NCI-H2107 treated with DMSO at 0.1 percent for 48 hours (cell line): Measurements from ENCODE around the gene LZTR1.
"Not testable (repeated sequence)": the region's sequence is repeated elsewhere in the genome, so short reads cannot be mapped to it uniquely, and the experiment has no call there.

ENCODE experiments used
- DNase-seq: peaks from one replicate; lab custom pipeline; 2025; ENCODE audit not compliant: unreplicated experiment; lab: John Stamatoyannopoulos, UW

Gene LZTR1

DNA sequence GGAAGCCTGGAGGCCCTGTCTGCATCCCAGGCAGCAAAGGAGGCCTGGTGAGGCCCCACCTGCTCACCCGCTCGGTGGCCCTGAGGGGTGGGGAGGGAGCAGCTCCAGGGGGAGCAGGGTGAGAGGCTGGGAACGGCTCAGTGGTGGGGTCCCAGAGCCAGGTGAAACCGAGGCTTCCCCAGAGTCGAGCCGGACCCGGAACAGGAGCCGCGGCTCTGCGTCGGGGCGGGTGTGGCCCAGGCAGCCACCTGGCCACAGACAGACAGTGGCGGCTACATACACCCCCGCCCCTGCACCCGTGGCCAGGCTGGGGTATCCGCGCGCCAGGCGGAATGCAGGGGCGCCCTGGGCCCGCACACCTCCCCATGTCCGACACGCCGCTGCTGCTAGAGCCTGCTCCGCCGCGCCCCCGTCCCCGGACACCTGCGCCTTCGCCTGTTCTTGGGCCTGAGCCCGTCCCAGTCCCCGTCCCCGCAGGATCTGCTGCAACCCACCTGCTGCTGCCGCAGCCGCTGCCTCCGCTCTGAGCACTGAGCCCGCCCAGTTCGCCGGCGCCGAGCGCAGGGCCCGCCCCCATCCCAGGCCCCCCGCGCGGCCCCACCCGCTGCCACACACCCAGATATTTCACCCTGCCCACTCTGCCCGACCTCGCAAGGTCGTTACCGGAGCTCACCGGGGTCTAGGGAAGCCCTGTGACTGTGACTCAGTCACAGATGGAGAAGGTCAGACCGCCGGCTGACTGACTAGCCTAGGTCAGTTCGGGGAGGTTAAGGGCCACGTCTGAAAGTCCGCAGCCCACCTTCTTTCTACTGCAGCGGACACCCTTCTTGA lies 50.2 kb downstream of the LZTR1 start, which contains the start of gene SLC7A4:
SLC7A4 (minus strand) TSS at position 525 of the 831 bp plus-strand sequence. CDS start 749 bp downstream, outside the sequence.
- no peak for DNase-seq

DNA sequence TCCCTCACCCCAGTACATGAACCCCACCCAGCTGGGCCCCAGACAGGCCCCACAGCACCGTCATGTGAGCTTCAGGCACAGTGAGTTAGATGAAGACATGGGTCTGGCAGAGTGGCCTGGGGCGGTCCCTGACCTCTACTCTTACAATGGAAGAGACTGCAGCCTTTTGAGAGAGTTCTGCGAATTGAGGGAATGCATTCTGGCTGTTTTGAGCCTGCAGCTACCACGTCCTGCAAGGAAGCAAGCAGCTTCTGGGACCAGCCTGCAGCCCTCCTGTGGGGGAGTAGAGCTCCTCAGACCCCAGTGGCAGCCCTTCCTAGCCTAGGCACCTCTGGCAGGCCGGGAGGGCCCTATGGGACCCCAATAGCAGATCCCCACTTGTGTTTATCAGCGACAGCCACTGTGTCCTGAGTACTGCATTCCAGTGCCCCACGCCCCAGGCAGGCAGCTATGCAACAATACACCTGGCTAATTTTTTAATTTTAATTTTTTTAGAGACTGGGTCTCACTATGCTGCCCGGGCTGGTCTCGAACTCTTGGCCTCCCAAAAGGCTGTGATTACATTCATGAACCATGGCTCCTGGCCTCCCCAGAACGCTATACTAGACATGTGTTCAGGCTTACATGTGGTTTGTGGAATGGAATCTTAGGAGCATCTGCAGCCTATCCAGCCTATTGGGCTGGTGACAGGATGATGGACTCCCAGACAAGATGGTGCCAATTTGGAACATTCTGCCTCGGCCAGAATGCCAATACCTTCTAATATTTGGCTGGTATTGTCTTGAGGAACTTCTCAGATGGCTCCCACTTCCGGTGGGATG lies 51.0 kb downstream of the LZTR1 start:
- no peak for DNase-seq

DNA sequence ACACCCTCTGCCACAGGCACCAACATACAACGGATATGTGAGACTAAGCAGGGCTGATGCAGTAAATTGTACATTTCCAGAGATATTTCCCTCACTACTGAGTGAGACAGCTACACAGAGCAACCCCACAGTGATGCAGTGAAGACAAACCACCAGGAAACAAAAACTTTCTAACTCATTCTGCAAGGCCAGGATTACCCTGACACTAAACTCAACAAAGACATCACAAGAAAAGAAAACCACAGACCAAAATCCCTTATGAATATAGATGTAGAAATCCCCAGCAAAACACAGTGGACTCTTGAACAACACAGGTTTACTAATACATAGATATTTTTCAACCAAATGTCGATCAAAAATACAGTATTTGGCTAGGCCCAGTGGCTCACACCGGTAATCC lies 51.8 kb downstream of the LZTR1 start:
- no peak for DNase-seq

DNA sequence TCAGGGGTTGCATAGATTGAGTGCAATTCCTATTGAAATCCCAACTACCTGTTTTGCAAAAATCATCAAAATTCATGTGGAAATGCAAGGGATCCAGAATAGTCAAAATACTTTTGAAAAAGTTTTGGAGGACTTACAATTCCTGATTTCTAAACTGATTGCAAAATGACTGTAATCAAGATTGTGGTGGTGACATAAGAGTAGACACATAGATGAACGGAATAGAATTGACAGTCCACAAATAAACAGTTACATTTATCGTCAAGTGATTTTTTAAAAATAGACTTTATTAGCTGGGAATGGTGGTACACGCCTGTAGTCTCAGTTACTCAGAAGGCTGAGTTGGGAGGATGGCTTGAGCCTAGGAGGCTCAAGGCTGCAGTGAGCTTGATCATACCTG lies 52.9 kb downstream of the LZTR1 start:
- DNase-seq, result no peak

DNA sequence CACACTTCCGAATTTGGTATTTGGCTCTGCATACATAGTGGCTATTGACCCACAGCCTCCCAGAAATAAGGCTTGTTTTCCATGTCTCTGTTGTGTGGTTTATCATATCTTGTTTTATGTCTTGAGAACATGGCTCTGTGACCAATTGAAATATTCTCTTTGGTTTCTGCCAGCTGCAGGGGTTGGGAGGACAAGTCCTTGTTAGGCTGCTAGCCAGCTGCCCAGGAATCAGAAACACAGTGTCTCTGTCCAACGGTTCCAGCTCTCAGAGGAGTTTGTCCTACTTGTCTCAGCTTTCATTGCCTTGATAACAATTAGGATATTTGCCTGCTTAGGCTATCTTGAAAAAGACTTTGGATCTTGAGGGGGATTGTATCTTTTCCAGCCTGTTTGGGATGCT lies 56.3 kb downstream of the LZTR1 start:
- DNase-seq, result no peak

DNA sequence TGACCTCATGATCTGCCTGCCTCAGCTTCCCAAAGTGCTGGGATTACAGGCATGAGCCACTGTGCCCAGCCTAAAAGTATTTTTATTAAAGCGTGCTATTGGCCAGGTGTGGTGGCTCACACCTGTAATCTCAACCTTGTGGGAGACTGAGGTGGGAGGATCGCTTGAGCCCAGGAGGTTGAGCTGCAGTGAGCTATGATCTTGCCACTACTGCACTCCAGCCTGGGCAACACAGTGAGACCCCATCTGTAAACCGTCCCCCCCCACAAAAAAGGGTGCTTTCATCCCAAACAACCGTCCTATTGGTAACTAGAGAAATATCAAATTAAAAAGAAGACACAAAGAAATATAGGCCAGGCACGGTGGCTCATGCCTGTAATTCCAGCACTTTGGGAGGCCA lies 57.1 kb downstream of the LZTR1 start:
- DNase-seq, result not testable (repeated sequence)

DNA sequence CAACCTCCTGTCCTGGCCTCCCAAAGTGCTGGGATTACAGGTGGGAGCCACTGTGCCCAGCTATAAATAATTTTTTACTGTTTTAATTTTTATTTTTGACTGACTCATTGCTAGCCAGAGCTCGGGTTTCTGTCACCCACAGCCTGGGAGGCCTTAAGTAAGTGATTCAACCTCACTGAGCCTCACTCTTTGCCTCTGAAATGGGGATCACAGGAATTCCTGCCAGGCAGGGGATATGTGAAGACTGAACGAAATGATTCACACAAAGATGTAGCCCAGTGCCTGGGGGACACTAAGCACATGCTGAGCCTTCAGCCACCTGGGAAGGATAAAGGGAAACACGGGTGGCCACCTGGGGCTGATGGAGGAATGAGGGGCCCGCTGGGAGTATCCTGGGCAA lies 59.8 kb downstream of the LZTR1 start:
- DNase-seq, result no peak

DNA sequence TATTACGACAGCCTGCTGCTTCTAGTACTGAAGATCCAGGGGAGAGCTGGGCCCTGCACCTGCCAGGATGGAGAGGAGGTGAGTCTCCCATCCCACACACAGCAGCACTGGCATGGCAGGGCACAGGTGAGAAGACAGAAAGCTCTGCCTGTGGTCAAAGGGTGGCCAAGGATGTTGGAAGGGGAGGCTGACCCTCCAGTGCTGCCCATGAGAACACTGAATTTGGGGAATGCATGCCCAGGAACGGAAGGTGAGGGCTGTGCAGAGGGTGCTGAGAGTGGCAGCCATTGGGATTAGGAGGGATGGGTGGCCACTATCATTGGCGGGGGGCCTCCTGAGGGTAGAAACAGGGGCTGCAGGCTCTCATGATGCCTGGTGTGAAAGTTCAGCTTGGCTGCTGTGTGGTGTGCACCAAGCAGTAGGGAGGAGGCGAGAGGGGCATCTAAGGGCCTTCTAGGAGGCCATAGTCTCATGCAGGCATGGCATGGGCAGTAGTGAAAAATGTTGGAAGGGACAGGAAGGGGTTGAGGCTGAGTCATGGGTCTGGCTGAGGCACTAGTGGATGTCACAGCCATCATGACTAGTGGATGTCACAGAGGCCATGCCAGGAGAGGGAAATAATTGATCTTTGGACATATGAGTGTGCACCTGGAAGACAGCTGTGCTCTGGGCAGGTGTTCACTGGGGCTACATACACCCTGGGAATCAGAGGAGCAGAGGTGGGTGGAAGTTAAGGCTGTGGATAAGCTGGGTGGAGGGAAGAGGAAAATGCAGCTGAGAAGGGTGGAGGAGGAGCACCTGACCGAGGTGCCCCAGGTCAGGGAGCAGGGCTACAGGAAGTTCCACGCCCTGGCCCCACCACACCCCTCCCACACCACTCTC lies 61.1 kb downstream of the LZTR1 start:
- no peak for DNase-seq

DNA sequence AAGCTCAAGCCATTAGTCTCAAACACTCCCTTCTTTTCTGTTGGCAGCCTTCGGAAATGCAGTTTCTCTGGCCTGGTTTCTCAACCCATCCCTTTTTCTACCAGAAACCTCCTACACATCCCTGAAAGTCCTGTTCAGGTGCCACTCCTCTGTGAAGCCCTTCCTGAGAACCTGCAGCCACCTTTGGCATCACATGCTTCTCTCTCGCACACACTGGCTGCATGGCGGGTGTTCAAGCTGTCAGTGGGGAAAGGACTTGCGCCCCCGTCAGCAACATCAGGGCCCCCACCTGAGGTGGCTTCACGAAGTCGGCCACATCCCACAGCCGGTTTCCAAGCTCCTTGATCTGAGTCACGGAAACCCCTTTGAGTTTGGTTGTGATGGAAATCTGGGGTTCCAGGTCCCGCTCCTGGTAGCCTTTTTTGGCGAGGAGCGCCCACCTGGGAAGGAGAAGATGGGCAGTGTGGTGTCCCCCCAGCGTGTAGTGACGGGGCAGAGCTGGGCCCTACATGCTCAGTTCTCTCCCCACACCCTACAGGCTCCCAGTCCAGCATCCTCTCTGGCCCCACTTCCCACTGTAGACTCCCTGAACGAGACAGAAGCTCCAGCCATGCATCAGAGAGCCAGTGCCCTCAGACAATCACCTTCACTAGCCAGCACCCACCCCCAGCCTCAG lies 61.9 kb downstream of the LZTR1 start:
- no peak for DNase-seq

DNA sequence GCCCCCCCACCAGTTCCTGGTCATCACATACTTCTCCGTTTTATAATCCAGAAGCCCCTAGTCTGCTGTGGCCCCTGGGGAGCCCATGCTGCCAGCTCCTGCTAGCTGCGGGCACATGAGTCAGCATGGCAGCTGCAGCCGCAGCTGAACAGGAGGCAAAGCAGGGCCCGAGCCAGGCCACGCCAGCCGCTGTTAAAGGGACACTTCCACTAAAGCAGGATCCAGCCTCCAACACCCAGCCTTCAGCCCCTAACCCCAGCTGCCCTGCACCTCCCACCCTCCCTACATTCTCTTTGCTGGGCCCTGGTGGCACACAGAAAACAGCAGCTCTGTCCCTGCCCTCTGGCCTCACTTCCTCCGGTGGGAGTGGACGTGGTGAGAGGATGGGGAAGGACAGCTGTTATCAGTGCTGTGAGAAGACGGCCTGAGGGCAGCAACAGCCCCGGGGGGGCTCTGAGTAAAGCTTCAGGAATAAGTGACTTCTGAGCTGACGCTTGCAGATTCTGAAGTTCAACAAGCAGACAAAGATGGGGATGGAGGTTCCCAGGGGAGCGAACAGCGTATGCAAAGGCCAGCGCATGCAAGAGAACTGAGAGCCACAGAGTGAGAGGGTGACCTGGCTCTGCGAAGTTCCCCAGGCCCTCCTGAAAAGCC lies 63.0 kb downstream of the LZTR1 start:
- no peak for DNase-seq

DNA sequence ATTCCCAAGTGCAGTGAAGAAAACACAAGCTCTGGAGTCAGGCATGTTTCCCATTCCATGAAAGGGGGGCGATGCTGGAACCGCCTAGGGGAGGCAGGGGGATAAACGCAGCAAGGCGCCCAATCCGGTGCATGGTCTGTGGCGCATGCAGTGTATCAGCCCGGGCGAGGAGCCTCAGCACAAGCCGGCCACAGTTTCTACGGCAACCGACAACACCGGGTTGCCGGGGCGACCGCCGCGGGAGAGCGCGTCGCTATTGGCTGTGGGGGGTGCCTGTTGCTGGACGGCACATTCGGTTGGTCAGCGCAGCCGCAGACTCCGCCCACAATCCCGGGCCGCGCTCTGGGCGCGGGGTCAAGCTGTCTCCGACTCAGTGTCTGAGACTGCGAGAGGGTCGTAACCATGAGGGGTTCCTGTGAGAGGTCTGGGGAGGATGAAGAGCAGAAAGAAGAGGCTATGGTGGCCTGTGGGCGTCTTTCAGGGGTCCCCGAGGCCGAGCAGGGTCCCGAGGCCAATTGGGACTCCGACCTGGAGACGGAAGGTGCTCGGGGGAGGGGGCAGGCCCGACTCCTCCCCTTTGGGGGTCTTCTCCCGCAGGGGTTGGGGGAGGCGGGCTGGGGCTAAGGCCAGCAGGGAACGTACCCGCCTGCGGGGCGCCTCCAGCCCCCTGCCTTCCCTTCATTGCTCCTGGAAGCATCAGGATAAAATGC lies 63.6 kb downstream of the LZTR1 start, which contains the start of gene LRRC74B:
LRRC74B (plus strand) TSS at position 362 of the 710 bp plus-strand sequence; CDS start at position 403, 41 bp downstream.
- peak; percentile 54 for DNase-seq

DNA sequence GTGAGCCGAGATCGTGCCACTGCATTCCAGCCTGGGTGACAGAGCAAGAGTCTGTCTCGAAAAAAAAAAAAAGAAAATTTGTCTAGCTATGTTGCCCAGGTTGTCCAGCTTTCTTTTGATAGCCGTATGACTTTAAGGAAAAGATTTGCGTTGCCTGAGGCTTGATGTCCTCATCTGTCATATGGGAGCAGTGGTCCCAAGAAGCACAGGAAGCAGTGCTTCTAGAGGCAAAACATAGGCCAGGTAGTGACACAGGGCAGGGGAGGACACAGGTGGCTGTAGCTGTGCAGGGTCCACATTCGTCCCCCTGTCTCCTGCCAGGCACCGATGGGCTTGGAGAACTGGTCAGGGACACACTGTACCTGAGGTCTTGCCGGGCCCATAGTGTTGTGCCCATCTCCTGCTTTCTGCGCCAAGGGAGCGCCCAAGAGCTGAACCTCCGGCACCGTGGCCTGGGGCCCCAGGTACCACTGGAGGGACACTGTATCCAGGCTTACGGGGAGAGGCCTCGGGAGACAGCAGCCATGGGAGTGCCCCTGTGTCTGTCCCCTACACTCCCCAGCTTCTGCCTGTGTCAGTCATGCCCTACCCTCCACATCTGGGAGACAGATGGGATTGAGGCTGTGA lies 65.1 kb downstream of the LZTR1 start:
- no peak for DNase-seq

DNA sequence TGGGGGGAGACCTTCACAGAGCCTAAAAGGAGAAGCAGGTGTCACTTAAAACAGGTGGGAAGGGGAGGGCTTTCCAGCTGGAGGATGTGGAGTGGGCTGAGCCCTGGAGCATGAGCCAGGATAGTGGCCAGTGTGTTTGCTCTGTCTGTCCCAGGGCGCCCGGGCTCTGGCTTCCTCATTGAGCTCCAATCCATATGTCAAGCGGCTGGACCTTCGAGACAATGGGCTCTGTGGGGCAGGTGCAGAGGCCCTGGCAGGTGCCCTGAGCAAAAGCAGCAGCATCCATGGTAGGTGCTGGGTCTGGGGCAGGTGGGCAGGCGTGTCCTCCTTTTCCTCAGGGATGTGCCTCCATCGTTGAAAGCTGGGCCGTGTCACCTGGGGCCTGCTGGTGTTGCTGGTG lies 65.6 kb downstream of the LZTR1 start:
- no peak for DNase-seq

DNA sequence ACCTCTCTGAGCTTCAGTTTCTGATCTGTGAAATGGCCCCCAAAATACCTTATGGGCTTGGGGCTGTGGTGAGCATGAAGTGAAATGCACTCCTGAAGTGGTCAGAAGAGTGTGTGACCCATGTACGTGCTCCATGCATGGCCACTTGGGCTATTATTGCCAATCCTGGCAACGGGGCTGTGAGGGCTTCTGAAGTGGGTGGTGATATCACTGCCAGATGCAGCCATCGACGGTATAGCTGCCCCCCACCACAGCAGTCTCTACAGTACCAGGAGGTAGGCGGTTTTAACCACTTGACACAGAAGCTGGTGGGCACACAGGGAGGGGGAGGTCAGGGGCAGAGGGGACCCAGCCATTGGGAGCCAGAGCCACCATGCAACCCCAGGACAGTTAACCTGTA lies 66.4 kb downstream of the LZTR1 start:
- not testable (repeated sequence) for DNase-seq
